ENCODE measurements around the gene RABGAP1.

DNA sequence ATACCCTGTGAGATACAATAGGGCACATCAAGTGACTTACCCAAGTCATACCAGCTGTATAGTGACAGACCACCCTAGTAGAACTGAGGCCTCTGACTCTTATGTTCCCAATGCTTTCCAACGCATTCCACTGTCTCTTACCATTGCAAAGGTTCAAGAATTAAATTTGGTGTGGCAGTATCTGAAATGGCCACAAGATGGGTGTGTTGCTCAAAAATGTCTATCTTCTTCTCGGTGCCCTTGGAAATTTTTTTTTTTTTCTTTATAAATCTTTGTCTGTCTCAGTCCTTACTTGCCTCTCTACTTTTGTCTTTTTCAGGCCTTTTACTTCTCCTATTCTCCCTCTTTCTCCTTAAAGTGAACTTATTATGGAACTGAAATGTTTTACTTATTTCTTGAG lies 141.0 kb downstream of the RABGAP1 start:
- TF ChIP-seq, protein P1, sequence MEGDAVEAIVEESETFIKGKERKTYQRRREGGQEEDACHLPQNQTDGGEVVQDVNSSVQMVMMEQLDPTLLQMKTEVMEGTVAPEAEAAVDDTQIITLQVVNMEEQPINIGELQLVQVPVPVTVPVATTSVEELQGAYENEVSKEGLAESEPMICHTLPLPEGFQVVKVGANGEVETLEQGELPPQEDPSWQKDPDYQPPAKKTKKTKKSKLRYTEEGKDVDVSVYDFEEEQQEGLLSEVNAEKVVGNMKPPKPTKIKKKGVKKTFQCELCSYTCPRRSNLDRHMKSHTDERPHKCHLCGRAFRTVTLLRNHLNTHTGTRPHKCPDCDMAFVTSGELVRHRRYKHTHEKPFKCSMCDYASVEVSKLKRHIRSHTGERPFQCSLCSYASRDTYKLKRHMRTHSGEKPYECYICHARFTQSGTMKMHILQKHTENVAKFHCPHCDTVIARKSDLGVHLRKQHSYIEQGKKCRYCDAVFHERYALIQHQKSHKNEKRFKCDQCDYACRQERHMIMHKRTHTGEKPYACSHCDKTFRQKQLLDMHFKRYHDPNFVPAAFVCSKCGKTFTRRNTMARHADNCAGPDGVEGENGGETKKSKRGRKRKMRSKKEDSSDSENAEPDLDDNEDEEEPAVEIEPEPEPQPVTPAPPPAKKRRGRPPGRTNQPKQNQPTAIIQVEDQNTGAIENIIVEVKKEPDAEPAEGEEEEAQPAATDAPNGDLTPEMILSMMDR (conservative IDR thresholded peaks at IDR 0.05 in 1 of 2, IDR thresholded peaks at IDR 0.05 in 1 of 2; ENCODE audit: extremely low read depth in 1 of 2, insufficient read depth in 1 of 2, low read depth in 1 of 2, low read length in 2 of 2) = peak; percentile 52 to 61
- TF ChIP-seq EZH2 (IDR thresholded peaks at IDR 0.05; ENCODE audit: borderline replicate concordance, low read length) = no peak
